Measurements from ENCODE around the gene HSD17B2.

The HSD17B2 gene

DNA sequence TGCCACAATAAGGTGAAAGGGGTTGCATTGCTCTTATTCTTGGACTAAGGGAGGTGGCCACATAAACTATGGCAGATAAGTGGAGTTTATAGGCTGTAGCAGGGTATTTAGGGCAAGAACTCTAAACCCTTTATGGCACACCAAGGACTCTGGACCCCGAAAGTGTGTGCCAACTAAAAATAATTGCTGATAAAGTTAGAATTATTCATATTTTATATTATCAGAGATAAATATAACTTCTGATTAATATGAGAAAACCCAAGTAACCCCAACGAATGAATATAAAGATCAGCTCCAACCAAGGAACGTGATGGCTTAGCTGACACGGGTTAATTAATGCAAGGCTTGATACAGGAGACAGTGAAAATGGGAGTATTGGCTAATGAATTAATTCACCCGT, 15.0 kb upstream of the HSD17B2 start:
- no peak for DNase-seq

GRCh38 chr16:82023206-82023605, 11.8 kb upstream of the HSD17B2 start:
- DNase-seq: no peak

DNA sequence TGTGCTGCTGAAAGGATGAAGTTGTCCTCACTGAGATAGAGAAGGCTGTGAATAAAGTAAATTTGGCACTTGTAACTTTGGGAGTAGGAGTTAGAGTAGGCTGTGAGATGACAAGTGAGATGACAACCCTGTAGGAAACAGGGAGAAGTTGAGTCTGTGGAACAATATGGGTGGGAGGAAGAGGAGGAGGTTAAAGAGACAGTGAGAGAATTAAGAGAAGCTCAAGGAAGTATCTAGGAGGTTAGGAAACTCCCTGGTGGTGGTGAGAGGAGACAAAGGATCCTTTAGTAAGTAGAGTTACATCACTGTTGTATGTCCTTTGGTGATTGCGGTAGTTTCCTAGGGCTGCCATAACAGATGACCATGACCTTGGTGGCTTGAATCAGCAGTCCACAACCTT, 10.7 kb upstream of the HSD17B2 start:
- no peak for DNase-seq

DNA sequence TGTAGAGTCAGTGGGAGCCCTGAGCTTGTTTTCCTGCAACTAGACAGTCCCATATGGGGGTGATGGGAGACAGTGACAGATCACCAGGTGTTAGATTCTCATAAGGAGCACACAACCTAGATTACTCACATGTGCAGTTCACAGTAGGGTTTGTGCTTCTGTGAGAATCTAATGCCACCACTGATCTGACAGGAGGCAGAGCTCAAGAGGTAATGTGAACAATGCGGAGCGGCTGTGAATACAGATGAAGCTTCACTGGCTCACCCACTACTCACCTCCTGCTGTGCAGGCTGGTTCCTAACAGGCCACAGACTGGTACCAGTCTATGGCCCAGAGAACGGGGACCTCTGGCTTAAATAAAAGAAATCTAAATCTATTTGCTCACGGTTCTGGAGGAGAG, 10.2 kb upstream of the HSD17B2 start:
- no peak for DNase-seq

DNA sequence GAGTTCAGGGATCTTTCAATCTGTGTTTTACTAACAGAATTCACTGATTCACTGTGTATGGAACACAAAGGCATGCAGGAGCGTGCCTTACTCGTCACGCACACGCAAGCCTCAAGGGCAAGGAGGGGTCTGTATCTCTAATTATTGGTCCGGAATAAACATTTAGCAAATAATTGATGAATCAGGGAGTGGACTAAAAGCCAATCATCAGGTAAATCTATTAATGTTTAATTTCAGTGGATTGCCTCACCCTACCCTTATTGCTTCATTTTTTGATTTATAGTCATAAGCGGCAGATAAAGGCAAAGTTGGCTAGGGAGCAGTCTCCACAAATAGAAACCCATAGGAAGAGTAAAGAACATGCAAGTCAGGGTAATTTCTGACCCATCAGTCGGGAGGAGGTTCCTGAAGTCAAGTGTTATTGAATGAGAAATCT, 7.4 kb upstream of the HSD17B2 start:
- no peak for DNase-seq

GRCh38 chr16:82031116-82032084, 3.7 kb upstream of the HSD17B2 start:
- DNase-seq: no peak

- no peak for DNase-seq
Measured at GRCh38 chr16:82033006-82033405, 2.0 kb upstream of the HSD17B2 start.

GRCh38 chr16:82033683-82034300, 1.3 kb upstream of the HSD17B2 start:
- no peak for DNase-seq

DNA sequence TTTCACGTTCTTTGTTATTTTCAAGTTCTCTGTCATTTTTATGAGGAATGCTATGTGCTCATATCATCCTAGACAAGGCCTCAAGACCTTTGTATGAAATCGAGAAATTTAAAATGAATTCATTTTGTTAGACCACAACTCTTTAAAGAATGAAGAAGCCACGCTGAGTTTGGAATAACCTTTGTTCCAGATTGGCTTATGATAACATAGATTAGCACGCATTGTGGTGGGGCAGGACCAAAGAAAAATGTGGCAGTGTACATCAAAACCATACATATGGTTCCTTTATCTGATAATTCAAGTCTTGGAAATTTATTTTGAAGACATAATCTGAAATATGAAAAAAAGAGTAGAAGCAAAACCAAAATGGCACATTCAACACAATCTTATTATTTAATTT, 2.2 kb downstream of the HSD17B2 start:
- DNase-seq: no peak

DNA sequence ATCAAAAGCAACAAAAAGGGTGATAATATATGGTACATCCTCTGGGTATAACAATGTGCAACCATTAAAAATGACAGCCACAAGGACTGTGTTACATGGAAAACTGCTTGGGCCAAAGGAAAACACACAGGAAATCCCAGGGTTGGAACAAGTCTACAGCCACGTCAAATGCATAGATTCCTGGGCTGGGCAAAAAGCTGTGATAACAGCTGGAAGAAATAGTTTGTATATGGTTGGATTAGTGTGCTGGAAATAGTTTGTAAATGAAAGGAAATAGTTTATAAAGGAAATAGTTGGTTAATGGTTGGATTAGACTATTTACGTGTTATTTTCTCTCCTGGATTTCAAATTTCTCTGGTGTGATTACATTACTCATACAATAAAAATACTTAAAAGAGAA, 2.6 kb downstream of the HSD17B2 start:
- DNase-seq: no peak

DNA sequence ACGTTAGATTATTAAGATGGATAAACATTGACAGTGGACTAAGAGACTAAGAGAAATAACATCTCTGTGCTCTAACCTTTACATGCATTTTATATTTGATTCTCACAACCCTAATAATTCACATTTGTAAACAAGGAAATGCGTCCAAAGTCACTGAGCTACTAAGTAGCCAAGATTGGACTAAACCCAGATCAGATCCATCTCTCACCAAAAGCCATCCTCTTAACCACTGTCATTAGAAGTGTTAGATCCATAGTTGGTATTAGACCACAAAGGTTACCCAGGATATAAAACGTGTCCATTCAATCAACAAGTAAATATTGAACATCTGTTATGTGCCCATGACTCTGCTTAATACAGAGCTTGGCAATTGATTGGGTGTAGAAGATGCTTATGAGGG, 5.2 kb downstream of the HSD17B2 start:
- no peak for DNase-seq

GRCh38 chr16:82041542-82041941, 6.5 kb downstream of the HSD17B2 start:
- no peak for DNase-seq

DNA sequence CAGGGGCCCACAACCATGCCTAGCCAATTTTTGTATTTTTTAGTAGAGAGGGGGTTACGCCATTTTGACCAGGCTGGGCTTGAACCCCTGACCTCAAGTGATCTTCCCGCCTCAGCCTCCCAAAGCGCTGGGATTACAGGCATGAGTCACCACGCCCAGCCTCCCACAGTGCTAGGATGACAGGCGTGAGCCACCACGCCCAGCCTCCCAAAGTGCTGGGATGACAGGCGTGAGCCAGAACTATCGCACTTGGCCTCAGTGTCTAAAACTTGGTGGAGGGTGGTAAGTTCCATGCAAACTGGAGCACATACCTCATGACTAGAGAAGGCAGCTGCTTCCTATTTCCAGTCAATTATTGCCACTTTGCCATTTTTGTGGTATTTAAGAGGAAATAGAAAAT, 7.1 kb downstream of the HSD17B2 start:
- no peak for DNase-seq

DNA sequence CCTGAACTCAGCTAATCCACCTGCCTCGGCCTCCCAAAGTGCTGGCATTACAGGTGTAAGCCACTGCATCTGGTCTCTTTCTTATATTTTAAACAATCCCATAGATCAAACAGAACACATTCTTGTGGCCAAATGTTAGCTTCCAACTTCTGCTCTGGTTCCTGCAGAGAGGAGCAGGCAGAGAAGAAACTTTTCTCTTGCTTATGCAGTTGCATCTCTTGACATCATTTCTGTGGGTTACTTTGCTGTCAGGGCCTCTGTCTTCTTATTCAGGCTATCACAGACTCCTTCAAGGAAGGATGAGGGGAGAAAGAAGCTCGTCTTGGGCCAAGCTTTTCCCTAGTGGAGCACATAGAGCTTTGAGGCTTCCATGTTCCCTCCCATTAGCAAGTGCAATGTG, 7.8 kb downstream of the HSD17B2 start:
- DNase-seq: no peak

DNA sequence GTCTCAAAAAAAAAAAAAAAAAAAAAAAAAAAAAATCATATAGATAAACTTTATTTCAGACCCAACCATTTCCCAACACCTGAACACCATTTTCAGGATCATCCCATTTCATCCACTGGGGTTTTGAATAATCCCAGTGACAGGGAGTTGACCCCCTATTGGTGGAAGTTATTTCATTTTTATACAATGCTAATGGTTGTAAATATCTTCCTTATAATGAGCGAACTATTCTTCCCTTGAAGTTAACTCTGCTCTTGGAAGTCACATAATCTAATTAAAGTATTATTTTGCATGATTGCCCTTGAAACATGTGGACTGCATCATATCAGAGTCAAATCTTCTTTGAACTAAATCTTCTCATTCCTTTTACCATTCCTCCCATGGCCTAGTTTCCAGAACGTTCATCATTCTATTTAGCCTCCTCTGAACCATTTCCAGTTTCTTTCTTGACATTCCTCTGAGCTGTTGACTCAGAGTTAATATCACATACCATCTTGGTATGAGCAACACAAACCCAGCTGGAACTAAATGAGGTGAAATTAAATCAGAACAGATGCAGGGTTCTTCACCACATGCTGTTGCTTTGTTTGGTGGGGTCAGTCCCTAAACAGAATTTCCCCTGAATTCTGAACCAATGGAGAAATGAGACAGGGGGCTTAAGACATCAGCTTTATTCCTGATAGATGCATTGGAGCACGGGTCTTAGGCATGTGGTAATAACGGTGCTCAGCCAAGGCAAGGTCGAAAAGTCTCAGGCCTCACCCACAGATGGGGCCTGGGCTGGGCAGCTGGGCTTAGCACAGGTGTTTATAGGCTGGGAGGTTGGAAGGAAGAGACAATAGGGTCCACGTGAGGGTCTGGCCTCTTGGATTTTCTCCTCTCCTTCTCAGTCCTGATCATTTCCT, 8.9 kb downstream of the HSD17B2 start:
- DNase-seq: no peak

DNA sequence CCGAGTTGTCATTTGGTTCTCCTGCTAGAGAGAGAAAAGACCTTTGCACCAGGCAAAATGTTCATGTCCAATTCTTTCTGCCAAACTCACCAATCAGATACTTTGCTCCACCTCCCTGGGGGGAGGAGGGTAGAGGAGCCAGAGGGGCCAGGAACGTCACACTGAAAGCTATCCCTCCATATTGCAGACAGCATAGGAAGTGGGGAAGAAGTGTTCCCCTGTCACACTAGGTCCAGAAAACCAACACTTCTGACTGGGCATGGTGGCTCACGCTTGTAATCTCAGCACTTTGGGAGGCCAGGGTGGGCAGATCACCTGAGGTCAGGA, 9.5 kb downstream of the HSD17B2 start:
- DNase-seq: no peak

DNA sequence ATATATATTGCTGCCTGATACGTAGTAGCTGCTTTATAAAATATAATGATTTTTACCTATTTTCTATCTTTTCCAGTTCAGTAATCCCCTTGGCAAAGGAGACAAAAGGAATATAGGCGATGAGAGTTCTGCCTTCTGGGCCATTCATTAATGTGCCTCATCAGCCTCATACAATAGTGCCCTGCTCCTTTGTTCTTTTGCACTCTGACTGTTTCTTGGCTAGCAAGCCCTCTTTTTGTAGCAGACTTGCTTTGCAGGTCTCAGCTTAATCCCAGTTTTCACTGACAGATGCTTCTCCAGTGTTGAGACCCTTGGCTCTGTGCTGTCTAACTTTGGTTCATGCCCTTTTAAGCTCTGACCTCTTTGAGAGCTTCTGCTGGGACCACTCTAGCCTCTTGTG, 10.4 kb downstream of the HSD17B2 start:
- DNase-seq: no peak

GRCh38 chr16:82046541-82046940, 11.5 kb downstream of the HSD17B2 start:
- no peak for DNase-seq

- no peak for DNase-seq
Measured at GRCh38 chr16:82046941-82047340, 11.9 kb downstream of the HSD17B2 start.

GRCh38 chr16:82047374-82047773, 12.3 kb downstream of the HSD17B2 start:
- no peak for DNase-seq

DNA sequence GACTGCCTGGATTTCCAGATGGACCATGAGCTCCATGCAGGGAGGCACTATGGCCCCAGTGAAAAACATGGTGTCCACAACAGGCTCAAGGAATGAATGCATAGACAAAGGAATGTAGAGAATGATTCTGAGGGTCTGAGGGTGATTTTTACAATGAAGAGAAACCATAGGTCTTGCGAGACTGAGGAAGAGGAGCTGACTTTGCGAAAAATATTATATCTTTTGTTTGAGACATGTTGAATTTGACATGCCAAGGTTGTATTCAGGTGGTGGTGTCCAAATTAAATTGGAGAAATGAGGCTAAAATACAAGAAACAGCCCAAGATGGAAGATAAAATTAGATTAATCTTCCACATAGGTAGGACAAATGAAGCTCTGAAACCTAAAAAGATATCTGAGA, 12.7 kb downstream of the HSD17B2 start:
- no peak for DNase-seq

GRCh38 chr16:82049484-82049883, 14.4 kb downstream of the HSD17B2 start:
- DNase-seq: no peak

GRCh38 chr16:82050506-82050905, 15.5 kb downstream of the HSD17B2 start:
- no peak for DNase-seq

Data from GOT3 (cell line).